Chondrocyte (in vitro differentiated cells): ENCODE data around the gene FAM171A1. TPM values are rescaled to one million over a fixed set of nuclear protein-coding genes. Genes with fewer than 3 reads are reported as not detected.
"Not testable (repeated sequence)": the region's sequence is repeated elsewhere in the genome, so short reads cannot be mapped to it uniquely, and the experiment has no call there.

ENCODE experiments used
- DNase-seq: peaks from one replicate; pipeline ENCODE4 v3.0.0; 2021; ENCODE audit warnings: mixed read lengths, low spot score
- H3K27ac Mint-ChIP-seq: one replicate; pipeline ENCODE4 v1.8.0; 2021; ENCODE audit warnings: mild to moderate bottlenecking, moderate library complexity, mixed read lengths; ENCODE audit not compliant: unreplicated experiment
- H3K27me3 Mint-ChIP-seq: 2 replicates; pipeline ENCODE4 v1.8.0; 2021; ENCODE audit warnings: low read depth, mixed read lengths
- H3K36me3 Mint-ChIP-seq: 2 replicates; pipeline ENCODE4 v1.8.0; 2021; ENCODE audit warnings: low read depth, mixed read lengths
- H3K4me1 Mint-ChIP-seq: 2 replicates; pipeline ENCODE4 v1.8.0; 2021; ENCODE audit warnings: low read depth, mild to moderate bottlenecking, mixed read lengths
- H3K4me3 Mint-ChIP-seq: one replicate; pipeline ENCODE4 v1.8.0; 2021; ENCODE audit warnings: mild to moderate bottlenecking, moderate library complexity, mixed read lengths; ENCODE audit not compliant: unreplicated experiment
- H3K9me3 Mint-ChIP-seq: 2 replicates; pipeline ENCODE4 v1.8.0; 2021; ENCODE audit warnings: low read depth, mixed read lengths
- CTCF ChIP-seq: fragments of 200-600 bp; sonication (generic); IDR thresholded peaks from 2 replicates; pipeline ENCODE4 v1.5.0; 2021; ENCODE audit warnings: antibody characterized with exemption, mild to moderate bottlenecking, moderate library complexity
- total RNA-seq: library from RNA; stranded (reverse); gene quantifications from 3 replicates; pipeline ENCODE4 v1.2.1, GENCODE V29; 2021

The FAM171A1 gene
- total RNA-seq, 1 donor from 2014 or later = 40.9 TPM

GRCh38 chr10:15305634-15306033 lies 65.5 kb downstream of the FAM171A1 start:
- no peak overlapping the region for H3K27ac Mint-ChIP-seq
- DNase-seq = no peak
- TF ChIP-seq CTCF = no peak
- no peaks in the 10 kb centered on the region for H3K27me3 Mint-ChIP-seq
- no peaks in the 10 kb centered on the region for H3K9me3 Mint-ChIP-seq
- no peaks in the 10 kb centered on the region for H3K4me1 Mint-ChIP-seq
- H3K4me3 Mint-ChIP-seq = no peak overlapping the region
- H3K36me3 Mint-ChIP-seq = no peaks in the 10 kb centered on the region

GRCh38 chr10:15305161-15305560 lies 65.9 kb downstream of the FAM171A1 start:
- no peak for TF ChIP-seq CTCF
- no peak overlapping the region for H3K27ac Mint-ChIP-seq
- H3K4me3 Mint-ChIP-seq = no peak overlapping the region

GRCh38 chr10:15302188-15302956 lies 68.7 kb downstream of the FAM171A1 start:
- H3K4me3 Mint-ChIP-seq, H3K27ac Mint-ChIP-seq, H3K4me1 Mint-ChIP-seq, H3K27me3 Mint-ChIP-seq, H3K9me3 Mint-ChIP-seq, H3K36me3 Mint-ChIP-seq, DNase-seq: not testable (repeated sequence)

More at GRCh38 chr10:15305161-15305560, 65.9 kb downstream of the FAM171A1 start:
- Mint-ChIP-seq H3K9me3 (no peaks in the 10 kb centered on the region), H3K36me3 (no peaks in the 10 kb centered on the region), H3K27me3 (no peaks in the 10 kb centered on the region), H3K4me1 (no peaks in the 10 kb centered on the region)
- DNase-seq = no peak

GRCh38 chr10:15300697-15301096 lies 70.4 kb downstream of the FAM171A1 start:
- Mint-ChIP-seq H3K27me3 (no peaks in the 10 kb centered on the region), H3K4me3 (no peak overlapping the region), H3K9me3 (no peaks in the 10 kb centered on the region), H3K4me1 (peaks cover 10% of the 10 kb centered on the region), H3K27ac (no peak overlapping the region), H3K36me3 (no peaks in the 10 kb centered on the region)
- no peak for TF ChIP-seq CTCF
- DNase-seq = no peak

- no peak overlapping the region for H3K27ac Mint-ChIP-seq
- no peak overlapping the region for H3K4me3 Mint-ChIP-seq
- no peaks in the 10 kb centered on the region for H3K36me3 Mint-ChIP-seq
- peaks cover 15% of the 10 kb centered on the region for H3K4me1 Mint-ChIP-seq
- TF ChIP-seq CTCF = no peak
- H3K9me3 Mint-ChIP-seq = no peaks in the 10 kb centered on the region
- H3K27me3 Mint-ChIP-seq = no peaks in the 10 kb centered on the region
- DNase-seq = no peak
Measured at GRCh38 chr10:15300145-15300544, 70.9 kb downstream of the FAM171A1 start.

- no peak for DNase-seq
- no peak for TF ChIP-seq CTCF
- Mint-ChIP-seq H3K4me1 (peaks cover 30% of the 10 kb centered on the region), H3K36me3 (no peaks in the 10 kb centered on the region), H3K27me3 (no peaks in the 10 kb centered on the region), H3K27ac (no peak overlapping the region), H3K4me3 (no peak overlapping the region), H3K9me3 (no peaks in the 10 kb centered on the region)
Measured at GRCh38 chr10:15296701-15297100, 74.4 kb downstream of the FAM171A1 start.
